Activated T-cell treated with anti-CD3 and anti-CD28 coated beads for 4 hours (primary cell): ENCODE measurements around the gene ANK3.

Source experiments
- DNase-seq: peaks from one replicate; pipeline ENCODE4 v3.0.0-alpha.2; 2020

Gene ANK3

GRCh38 chr10:60413306-60414012 is 23.8 kb upstream of the ANK3 start:
- no peak for DNase-seq

- DNase-seq = no peak
Observed at GRCh38 chr10:60410970-60411369, 21.3 kb upstream of the ANK3 start.

- no peak for DNase-seq
Observed at GRCh38 chr10:60409202-60409601, 19.5 kb upstream of the ANK3 start.

GRCh38 chr10:60406182-60406581 is 16.5 kb upstream of the ANK3 start:
- DNase-seq = no peak

GRCh38 chr10:60405172-60405571 is 15.5 kb upstream of the ANK3 start:
- no peak for DNase-seq

- no peak for DNase-seq
Observed at GRCh38 chr10:60403168-60403873, 13.6 kb upstream of the ANK3 start.

GRCh38 chr10:60400366-60400765 is 10.7 kb upstream of the ANK3 start:
- DNase-seq = no peak

GRCh38 chr10:60399328-60399727 is 9.7 kb upstream of the ANK3 start:
- no peak for DNase-seq

GRCh38 chr10:60397792-60398191 is 8.1 kb upstream of the ANK3 start:
- DNase-seq = no peak

- DNase-seq = no peak
Observed at GRCh38 chr10:60396766-60397165, 7.1 kb upstream of the ANK3 start.

- no peak for DNase-seq
Observed at GRCh38 chr10:60395711-60396110, 6.0 kb upstream of the ANK3 start.

- no peak for DNase-seq
Observed at GRCh38 chr10:60394446-60394845, 4.8 kb upstream of the ANK3 start.

- DNase-seq = no peak
Observed at GRCh38 chr10:60390224-60390626, 550 bp upstream of the ANK3 start.

GRCh38 chr10:60388709-60389301 is 870 bp downstream of the ANK3 start:
- DNase-seq = no peak

GRCh38 chr10:60388116-60388625 is 1.5 kb downstream of the ANK3 start:
- no peak for DNase-seq

- DNase-seq = no peak
Observed at GRCh38 chr10:60387531-60387930, 2.1 kb downstream of the ANK3 start.

GRCh38 chr10:60385399-60385738 is 4.3 kb downstream of the ANK3 start:
- DNase-seq = no peak

GRCh38 chr10:60384708-60385398 is 4.8 kb downstream of the ANK3 start:
- DNase-seq = no peak

GRCh38 chr10:60384011-60384410 is 5.7 kb downstream of the ANK3 start:
- no peak for DNase-seq

- no peak for DNase-seq
Observed at GRCh38 chr10:60382946-60383681, 6.6 kb downstream of the ANK3 start.

GRCh38 chr10:60380781-60381180 is 8.9 kb downstream of the ANK3 start:
- DNase-seq = no peak

- no peak for DNase-seq
Observed at GRCh38 chr10:60377955-60378354, 11.7 kb downstream of the ANK3 start.

GRCh38 chr10:60377042-60377352 is 12.7 kb downstream of the ANK3 start:
- DNase-seq = no peak
